ENCODE data around the gene RIMBP2.

DNA sequence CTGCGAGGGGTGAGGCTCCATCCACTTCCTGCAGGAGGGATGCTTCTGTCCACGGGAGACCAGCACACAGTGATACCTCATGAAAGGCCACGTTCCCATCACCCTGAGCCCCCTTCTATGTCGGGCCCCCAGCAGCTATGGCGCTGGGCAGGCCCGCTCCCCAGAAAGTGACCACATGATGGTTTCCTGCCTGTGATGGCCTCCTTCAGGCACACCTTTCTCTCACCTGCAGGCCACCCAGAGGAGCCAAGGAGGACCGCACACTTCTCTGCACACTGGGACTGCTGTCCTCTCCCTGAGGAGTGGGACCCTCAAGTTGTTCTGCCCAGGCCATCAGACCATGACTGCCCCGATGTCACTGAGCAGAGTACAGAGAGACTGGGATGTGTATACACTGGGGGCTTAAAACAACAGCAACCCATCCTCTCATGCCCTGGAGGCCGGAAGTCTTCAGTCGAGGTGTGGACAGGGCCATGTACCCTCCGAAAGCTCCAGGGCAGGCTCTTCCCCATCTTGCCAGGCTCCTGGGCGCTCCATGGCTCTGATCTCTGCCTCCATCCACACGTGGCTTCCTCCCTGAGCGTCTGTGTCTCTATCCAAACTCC, 219.5 kb downstream of the RIMBP2 start:
- TF ChIP-seq, protein P1, sequence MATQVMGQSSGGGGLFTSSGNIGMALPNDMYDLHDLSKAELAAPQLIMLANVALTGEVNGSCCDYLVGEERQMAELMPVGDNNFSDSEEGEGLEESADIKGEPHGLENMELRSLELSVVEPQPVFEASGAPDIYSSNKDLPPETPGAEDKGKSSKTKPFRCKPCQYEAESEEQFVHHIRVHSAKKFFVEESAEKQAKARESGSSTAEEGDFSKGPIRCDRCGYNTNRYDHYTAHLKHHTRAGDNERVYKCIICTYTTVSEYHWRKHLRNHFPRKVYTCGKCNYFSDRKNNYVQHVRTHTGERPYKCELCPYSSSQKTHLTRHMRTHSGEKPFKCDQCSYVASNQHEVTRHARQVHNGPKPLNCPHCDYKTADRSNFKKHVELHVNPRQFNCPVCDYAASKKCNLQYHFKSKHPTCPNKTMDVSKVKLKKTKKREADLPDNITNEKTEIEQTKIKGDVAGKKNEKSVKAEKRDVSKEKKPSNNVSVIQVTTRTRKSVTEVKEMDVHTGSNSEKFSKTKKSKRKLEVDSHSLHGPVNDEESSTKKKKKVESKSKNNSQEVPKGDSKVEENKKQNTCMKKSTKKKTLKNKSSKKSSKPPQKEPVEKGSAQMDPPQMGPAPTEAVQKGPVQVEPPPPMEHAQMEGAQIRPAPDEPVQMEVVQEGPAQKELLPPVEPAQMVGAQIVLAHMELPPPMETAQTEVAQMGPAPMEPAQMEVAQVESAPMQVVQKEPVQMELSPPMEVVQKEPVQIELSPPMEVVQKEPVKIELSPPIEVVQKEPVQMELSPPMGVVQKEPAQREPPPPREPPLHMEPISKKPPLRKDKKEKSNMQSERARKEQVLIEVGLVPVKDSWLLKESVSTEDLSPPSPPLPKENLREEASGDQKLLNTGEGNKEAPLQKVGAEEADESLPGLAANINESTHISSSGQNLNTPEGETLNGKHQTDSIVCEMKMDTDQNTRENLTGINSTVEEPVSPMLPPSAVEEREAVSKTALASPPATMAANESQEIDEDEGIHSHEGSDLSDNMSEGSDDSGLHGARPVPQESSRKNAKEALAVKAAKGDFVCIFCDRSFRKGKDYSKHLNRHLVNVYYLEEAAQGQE (tag by site-specific recombination; IDR thresholded peaks at IDR 0.05): no peak
- TF ChIP-seq, protein P2, sequence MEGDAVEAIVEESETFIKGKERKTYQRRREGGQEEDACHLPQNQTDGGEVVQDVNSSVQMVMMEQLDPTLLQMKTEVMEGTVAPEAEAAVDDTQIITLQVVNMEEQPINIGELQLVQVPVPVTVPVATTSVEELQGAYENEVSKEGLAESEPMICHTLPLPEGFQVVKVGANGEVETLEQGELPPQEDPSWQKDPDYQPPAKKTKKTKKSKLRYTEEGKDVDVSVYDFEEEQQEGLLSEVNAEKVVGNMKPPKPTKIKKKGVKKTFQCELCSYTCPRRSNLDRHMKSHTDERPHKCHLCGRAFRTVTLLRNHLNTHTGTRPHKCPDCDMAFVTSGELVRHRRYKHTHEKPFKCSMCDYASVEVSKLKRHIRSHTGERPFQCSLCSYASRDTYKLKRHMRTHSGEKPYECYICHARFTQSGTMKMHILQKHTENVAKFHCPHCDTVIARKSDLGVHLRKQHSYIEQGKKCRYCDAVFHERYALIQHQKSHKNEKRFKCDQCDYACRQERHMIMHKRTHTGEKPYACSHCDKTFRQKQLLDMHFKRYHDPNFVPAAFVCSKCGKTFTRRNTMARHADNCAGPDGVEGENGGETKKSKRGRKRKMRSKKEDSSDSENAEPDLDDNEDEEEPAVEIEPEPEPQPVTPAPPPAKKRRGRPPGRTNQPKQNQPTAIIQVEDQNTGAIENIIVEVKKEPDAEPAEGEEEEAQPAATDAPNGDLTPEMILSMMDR (tag by site-specific recombination; IDR thresholded peaks at IDR 0.05): no peak
- TF ChIP-seq SCRT2 (tag by site-specific recombination; IDR thresholded peaks at IDR 0.05): no peak
- TF ChIP-seq, protein P3, sequence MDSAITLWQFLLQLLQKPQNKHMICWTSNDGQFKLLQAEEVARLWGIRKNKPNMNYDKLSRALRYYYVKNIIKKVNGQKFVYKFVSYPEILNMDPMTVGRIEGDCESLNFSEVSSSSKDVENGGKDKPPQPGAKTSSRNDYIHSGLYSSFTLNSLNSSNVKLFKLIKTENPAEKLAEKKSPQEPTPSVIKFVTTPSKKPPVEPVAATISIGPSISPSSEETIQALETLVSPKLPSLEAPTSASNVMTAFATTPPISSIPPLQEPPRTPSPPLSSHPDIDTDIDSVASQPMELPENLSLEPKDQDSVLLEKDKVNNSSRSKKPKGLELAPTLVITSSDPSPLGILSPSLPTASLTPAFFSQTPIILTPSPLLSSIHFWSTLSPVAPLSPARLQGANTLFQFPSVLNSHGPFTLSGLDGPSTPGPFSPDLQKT (IDR thresholded peaks at IDR 0.05; ENCODE audit: borderline replicate concordance, low read depth, low read length): no peak
- no peak for TF ChIP-seq TCF7L2 (IDR thresholded peaks at IDR 0.05; ENCODE audit: borderline replicate concordance, low read depth, low read length)
- no peak for TF ChIP-seq ZNF274 (IDR thresholded peaks at IDR 0.05; ENCODE audit: low read length)
- no peak for TF ChIP-seq ZNF274 (tag by site-specific recombination; IDR thresholded peaks at IDR 0.05; ENCODE audit: borderline replicate concordance)
- TF ChIP-seq ZNF311 (tag by site-specific recombination; IDR thresholded peaks at IDR 0.05; ENCODE audit: borderline replicate concordance): no peak
- TF ChIP-seq, protein P4, sequence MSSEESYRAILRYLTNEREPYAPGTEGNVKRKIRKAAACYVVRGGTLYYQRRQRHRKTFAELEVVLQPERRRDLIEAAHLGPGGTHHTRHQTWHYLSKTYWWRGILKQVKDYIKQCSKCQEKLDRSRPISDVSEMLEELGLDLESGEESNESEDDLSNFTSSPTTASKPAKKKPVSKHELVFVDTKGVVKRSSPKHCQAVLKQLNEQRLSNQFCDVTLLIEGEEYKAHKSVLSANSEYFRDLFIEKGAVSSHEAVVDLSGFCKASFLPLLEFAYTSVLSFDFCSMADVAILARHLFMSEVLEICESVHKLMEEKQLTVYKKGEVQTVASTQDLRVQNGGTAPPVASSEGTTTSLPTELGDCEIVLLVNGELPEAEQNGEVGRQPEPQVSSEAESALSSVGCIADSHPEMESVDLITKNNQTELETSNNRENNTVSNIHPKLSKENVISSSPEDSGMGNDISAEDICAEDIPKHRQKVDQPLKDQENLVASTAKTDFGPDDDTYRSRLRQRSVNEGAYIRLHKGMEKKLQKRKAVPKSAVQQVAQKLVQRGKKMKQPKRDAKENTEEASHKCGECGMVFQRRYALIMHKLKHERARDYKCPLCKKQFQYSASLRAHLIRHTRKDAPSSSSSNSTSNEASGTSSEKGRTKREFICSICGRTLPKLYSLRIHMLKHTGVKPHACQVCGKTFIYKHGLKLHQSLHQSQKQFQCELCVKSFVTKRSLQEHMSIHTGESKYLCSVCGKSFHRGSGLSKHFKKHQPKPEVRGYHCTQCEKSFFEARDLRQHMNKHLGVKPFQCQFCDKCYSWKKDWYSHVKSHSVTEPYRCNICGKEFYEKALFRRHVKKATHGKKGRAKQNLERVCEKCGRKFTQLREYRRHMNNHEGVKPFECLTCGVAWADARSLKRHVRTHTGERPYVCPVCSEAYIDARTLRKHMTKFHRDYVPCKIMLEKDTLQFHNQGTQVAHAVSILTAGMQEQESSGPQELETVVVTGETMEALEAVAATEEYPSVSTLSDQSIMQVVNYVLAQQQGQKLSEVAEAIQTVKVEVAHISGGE (tag by site-specific recombination; conservative IDR thresholded peaks at IDR 0.05; ENCODE audit: low read depth): no peak
- TF ChIP-seq ZNF747 (tag by site-specific recombination; IDR thresholded peaks at IDR 0.05): no peak
- no peak for TF ChIP-seq KLF8 (tag by site-specific recombination; IDR thresholded peaks at IDR 0.05)
- no peak for TF ChIP-seq ZNF24 (tag by site-specific recombination; IDR thresholded peaks at IDR 0.05)
- TF ChIP-seq ZNF121 (tag by site-specific recombination; IDR thresholded peaks at IDR 0.05): no peak
- TF ChIP-seq, protein P5, sequence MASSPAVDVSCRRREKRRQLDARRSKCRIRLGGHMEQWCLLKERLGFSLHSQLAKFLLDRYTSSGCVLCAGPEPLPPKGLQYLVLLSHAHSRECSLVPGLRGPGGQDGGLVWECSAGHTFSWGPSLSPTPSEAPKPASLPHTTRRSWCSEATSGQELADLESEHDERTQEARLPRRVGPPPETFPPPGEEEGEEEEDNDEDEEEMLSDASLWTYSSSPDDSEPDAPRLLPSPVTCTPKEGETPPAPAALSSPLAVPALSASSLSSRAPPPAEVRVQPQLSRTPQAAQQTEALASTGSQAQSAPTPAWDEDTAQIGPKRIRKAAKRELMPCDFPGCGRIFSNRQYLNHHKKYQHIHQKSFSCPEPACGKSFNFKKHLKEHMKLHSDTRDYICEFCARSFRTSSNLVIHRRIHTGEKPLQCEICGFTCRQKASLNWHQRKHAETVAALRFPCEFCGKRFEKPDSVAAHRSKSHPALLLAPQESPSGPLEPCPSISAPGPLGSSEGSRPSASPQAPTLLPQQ (tag by site-specific recombination; IDR thresholded peaks at IDR 0.05): no peak

All from HEK293 (cell line).